Measurements from ENCODE around the gene AHR.

The AHR gene

GRCh38 chr7:17274551-17275245 lies 23.8 kb upstream of the AHR start:
- DNase-seq (ENCODE audit: extremely low read depth, low read depth) = no peak
- TF ChIP-seq, protein P1, sequence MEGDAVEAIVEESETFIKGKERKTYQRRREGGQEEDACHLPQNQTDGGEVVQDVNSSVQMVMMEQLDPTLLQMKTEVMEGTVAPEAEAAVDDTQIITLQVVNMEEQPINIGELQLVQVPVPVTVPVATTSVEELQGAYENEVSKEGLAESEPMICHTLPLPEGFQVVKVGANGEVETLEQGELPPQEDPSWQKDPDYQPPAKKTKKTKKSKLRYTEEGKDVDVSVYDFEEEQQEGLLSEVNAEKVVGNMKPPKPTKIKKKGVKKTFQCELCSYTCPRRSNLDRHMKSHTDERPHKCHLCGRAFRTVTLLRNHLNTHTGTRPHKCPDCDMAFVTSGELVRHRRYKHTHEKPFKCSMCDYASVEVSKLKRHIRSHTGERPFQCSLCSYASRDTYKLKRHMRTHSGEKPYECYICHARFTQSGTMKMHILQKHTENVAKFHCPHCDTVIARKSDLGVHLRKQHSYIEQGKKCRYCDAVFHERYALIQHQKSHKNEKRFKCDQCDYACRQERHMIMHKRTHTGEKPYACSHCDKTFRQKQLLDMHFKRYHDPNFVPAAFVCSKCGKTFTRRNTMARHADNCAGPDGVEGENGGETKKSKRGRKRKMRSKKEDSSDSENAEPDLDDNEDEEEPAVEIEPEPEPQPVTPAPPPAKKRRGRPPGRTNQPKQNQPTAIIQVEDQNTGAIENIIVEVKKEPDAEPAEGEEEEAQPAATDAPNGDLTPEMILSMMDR (IDR thresholded peaks at IDR 0.05; ENCODE audit: low read depth, low read length) = no peak

DNA sequence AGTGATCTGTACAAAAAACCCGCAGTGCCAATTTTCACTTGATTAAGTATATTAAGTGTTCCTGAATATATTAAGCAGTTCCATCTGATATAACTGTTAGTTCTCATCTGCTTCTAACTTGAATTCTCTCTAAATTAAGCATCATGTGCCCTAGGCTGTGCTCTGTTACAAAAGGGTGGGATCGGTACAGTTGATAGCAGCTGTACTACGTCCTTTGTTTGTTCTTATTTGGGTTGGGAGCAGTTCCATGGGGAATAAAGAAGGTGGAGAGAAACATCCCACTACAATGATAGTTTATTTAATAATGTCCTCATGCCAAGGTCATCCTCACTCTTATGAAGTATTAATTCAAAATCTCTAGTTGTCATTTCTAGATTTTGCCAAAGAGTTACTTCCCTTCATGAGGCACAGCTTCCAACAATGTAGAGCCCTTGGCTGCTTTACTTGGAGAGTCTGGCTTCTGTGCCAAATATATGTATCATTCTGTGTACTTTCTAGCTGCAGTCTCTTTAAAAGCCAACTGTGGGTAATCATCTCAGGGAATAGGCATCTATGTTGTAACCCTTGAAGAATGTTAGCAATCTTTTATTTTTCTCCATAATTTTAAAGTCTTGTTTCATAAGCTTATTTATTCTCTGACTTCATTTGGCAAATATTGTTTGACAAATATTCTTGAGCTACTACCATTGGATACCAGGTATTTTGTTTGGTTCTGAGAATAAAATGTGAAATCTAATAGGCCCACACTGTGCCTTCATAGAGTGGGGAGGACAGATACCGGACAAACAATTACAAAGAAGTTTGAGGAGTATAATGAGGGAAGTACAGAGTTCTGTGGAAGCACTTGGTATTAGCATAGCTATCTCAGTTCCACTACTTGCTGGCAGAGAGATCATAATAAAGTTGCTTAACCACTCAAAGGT lies 22.4 kb upstream of the AHR start:
- TF ChIP-seq, protein P1 (IDR thresholded peaks at IDR 0.05; ENCODE audit: low read depth, low read length) = no peak
- peak; percentile 81 for DNase-seq (ENCODE audit: extremely low read depth, low read depth)

DNA sequence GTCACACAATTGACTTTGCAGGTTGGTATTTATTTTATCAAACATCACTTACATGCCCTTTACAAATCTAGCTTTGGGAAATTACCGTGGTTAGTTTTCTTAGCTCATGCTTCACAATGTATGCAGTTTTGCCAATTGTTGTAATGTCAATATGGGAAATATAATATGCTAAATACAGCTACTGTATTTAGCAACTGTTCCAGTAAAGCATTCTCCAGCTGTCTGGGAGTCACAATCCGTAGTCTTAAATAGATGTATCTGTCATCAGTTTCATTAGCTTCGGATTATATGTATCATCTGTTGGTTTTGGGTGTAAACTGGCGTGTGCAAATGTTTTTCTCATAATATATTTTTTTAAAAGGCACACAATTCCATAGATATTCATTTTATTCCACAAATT lies 19.4 kb upstream of the AHR start:
- DNase-seq (ENCODE audit: extremely low read depth, low read depth) = no peak
- TF ChIP-seq, protein P1 (IDR thresholded peaks at IDR 0.05; ENCODE audit: low read depth, low read length) = no peak

GRCh38 chr7:17289074-17289645 lies 9.3 kb upstream of the AHR start:
- TF ChIP-seq, protein P1 (IDR thresholded peaks at IDR 0.05; ENCODE audit: low read depth, low read length) = no peak
- peak; percentile 48 for DNase-seq (ENCODE audit: extremely low read depth, low read depth)

- TF ChIP-seq, protein P1 (IDR thresholded peaks at IDR 0.05; ENCODE audit: low read depth, low read length) = no peak
- no peak for DNase-seq (ENCODE audit: extremely low read depth, low read depth)
Measured at GRCh38 chr7:17292843-17293242, 5.6 kb upstream of the AHR start.

DNA sequence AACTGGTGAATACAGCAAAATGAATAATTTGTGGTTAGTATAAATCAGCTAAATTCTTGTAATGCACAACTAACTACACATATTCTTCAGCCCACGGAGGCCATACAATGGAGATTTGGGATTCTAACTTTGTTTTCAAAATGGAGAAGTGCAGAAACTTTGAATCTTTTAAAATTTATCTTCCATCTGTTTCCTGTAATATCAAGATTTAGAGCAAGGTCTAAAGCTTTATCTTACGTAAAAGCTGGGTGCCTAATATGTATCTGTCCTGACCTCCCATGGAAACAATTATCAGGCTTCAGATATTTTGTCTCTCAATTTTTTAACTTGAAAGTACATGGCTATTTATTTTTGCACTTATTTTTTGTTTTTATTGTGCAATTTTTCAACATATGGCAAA lies 5.0 kb upstream of the AHR start:
- TF ChIP-seq, protein P1 (IDR thresholded peaks at IDR 0.05; ENCODE audit: low read depth, low read length) = no peak
- DNase-seq (ENCODE audit: extremely low read depth, low read depth) = no peak

DNA sequence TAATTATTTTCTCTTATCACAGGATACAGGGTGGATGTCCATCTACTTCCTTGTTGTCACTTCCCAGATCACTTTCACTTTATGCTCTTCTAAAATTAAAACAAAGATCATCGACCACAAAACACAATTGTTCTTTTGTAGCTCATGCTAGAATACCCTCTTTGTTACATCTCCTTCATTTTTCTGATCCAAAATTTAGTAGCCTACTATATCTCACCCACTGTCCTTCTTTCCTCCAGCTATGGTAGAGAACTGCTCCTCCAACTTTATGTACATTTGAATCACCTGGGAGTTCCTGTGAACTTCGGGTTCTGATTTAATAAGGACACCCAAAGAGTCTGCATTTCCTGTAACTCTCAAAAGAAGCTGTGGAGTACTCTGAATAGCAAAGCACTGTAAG lies 1.2 kb upstream of the AHR start:
- TF ChIP-seq, protein P1 (IDR thresholded peaks at IDR 0.05; ENCODE audit: low read depth, low read length) = no peak
- no peak for DNase-seq (ENCODE audit: extremely low read depth, low read depth)

Data from AG09319 (cell line).